GM20431 (cell line): ENCODE results near the gene LGALS7.

ENCODE experiments used
- in situ Hi-C: fragments of 300-500 bp; cut with MseI, MboI; formaldehyde crosslinking; loops from one replicate; pipeline ENCODE4 v1.15.0; 2020; ENCODE audit warnings: low sequenced_read_pairs; ENCODE audit not compliant: unreplicated experiment

The LGALS7 gene

DNA sequence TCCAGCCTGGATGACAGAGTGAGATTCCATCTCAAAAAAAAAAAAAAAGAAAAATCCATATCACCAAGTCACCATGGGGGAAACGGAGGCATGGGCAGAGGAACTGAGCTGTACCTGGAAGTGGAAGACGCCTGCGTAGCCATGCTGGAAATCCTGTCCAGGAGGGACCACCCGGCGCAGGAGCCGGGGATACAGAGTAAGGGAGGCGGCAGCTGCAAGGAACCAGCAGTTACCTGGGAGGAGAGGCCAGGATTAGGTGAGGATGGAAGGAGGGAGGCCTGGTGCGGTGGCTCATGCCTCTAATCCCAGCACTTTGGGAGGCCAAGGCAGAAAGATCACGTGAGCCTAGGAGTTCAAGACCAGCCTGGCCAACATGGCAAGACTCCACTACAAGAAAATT lies 31.0 kb downstream of the LGALS7 start:
- in situ Hi-C loops, result no loop called here

DNA sequence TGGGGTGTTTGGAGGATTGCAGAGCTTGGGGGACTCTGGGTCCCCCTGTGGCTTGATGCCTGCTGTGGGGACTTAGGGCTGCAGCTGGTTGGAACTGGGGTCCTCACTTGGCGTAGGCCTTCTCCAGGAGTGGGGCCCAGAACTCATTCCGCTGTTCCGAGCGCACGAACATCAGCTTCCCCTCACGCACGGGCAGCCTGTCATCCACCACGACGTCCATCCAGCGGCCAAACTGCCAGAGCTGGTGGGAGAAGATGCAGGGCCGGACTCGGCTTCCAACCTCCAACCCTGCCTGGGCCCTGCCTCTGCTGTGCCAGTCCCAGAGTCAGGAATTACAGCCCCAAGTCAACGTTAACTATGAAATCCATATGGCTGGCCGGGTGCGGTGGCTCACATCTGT lies 31.6 kb downstream of the LGALS7 start:
- in situ Hi-C loops, result no loop called here

- in situ Hi-C loops, result no loop called here
These were observed 32.4 kb downstream of the LGALS7 start for GRCh38 chr19:38740932-38741331.

- in situ Hi-C loops, result no loop called here
These were observed 33.1 kb downstream of the LGALS7 start for GRCh38 chr19:38740257-38740592.

GRCh38 chr19:38739440-38740256 lies 33.7 kb downstream of the LGALS7 start:
- in situ Hi-C loops, result no loop called here

DNA sequence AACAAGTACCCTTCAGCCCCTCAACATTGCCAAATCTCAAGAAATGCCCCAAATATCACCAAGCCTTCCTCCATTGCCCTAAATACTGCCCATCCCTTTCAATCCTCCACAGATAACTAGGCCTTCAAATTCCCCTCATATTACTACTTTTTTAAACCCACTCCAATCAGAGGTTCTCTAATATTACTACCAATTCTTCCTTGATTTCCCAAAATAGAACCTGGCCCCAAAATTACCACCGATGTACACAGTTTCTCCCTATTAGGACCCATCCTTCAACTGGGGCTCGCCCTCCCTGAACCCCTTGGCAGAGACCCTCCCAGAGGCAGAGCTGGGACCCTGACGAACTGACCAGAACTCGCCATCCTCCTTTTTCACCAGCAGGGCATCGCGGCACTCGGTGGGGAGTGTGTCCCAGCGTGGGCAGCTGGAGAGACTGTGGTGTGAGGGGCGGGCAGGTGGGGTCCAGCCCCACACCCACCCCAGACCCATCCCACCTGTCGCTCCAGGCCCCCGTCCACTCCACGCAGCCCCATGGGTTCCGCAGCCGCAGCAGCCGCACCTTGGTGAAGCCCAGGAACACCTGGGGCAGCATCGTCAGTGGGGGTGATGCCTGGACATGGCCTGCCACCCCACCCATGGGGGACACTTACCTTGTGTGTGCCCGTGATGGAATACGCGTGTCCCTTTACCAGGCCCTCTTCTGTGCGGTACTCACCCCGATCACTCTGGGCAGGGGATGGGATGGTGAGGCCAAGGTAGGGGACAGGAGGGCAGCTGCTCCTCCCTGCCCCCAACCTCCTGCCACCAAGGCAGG lies 35.2 kb downstream of the LGALS7 start:
- in situ Hi-C loops, result no loop called here

GRCh38 chr19:38737281-38737865 lies 35.9 kb downstream of the LGALS7 start:
- in situ Hi-C loops, result no loop called here

GRCh38 chr19:38736413-38737280 lies 36.7 kb downstream of the LGALS7 start:
- in situ Hi-C loops, result no loop called here

DNA sequence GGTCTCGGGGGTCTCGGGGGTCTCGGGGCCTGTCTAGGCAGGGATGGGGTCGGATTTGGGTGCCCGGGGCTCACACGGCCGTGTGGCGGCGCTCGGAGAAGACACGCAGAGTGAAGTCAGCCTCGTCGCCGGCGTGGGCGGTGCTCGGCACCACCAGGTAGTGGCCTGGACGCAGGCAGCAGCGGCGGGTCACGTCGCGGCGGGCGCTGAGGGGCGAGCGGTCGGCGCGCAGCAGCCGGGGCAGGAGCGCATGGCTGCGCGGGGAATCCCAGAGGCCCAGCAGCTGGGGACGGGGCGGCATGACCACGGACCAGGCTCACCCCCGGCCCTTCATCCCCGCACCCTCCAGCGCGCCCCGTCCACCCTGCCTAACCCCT lies 37.3 kb downstream of the LGALS7 start:
- in situ Hi-C loops, result no loop called here

DNA sequence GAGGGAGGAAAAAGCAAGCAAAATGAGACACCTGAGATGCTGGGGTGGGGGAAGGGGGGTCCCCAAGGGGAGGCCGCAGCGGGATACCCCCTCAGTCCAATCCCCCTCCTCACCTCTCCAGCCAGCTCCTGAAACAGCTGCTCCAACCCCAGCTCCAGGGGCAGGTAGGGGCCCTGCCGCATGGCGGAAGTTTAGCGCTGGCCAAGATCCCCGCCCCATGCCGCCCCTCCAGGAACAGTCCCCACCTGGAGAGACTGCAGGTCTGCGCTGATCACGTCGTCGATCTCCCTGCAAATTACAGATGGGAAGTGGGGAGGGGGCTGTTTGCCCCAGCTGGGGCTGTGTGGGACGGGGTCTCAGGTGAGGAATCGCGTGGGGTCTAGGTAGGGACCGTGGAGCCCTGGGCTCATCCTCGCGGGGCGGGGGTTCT lies 38.0 kb downstream of the LGALS7 start:
- in situ Hi-C loops, result no loop called here

DNA sequence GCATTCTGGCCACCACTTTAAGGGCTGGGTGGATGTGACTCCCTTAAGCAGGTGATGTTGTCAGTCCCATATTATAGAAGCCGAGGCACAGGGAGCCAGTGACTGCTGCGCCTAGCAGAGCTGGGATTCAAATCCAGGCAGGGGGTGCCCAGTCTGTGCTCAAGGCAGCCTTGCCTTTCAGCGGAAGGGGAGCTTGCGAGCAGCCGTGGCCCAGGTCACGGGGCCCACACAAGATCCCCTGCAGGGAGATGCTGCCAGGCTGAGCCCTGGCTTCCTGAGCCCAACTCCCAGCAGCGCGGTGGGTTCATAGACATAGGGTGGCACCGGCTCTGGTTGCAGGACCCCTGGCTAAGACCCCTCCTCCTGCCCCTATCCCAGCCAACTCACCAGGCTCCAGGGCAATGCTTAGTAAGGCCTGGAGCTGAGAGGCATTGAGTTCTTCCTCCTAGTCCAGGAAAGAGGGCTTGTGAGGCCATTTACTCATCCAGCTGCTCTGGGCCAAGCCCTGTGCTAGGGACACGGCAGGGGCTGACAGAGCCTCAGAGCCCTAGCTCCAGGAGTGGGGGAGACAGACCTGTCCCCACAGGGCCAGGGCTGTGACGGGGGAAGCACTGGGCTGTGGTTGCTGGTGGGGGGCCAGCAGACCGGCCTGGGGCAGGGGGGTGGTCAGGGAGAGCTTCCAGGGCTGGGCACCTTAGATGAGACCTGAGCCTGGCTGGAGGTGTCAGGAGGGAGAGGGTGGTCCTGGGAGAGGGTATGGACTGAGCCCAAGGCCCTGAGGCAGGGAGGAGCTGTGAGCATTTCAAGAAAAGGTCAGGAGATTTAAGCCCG lies 38.7 kb downstream of the LGALS7 start:
- in situ Hi-C loops, result no loop called here

GRCh38 chr19:38734176-38734425 lies 39.2 kb downstream of the LGALS7 start:
- in situ Hi-C loops, result no loop called here

DNA sequence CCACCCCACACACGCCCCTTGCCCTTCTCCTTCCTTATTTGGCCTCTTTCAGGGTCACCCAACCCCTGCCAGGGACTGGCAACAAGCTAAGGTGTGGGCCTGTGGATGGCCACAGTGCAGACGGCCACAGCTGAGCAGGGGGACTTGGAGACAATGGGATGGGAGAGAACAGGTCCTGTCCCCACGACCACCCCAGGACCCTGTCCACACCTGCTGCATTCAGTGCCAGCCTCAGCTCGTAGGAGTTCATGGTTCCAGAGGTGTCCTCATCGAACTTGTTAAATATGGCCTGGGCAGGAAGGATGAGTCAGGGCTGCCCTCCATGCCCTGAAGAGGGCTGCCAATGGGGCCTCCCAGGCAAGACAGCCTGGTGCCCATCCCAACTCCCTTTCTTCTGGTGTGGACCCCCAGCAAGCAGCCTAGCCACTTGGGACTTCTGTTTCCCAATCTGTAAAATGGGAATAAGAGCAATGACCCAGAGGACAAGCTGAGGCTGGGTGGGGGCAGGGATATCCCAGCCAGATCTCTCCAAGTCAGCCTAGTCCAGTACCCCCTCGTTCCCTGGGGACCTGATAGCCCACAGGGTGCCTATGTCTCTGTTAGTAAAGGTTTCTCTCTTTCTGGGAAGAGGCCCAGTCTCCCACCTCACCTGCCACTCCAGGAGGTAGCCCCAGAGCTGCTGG lies 39.7 kb downstream of the LGALS7 start:
- in situ Hi-C loops, result no loop called here

GRCh38 chr19:38733241-38733492 lies 40.1 kb downstream of the LGALS7 start:
- in situ Hi-C loops, result no loop called here

DNA sequence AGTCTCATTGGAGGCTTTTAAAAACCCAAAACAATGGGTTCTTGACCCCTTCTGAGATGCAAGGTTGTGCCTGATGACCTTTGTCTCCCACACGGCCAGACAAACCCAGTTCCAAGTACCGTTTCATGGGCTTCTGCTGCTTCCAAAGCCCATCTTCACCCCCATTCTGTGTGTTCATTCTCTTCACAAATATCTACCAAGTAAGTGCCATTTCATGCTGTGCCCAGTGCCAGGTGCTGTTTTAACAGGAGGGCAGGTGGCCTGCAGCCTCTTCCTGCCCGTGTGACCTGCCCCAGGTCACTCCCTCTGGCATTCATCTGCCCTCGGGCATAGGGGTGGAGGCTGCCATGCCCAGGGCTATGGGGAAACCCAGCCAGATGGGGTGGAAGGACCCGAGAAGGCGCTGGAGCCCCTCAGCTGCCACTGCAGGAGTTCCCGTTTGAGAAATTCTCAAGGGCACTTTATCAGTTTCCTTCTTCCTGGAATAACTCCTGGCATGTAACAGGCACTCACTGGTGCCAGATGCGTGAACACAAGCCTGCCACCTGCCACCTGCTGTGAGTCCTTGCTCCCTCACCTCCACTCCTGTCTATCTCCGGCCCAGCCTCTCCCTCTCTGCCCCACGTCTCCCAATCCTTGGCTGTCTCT lies 41.5 kb downstream of the LGALS7 start:
- in situ Hi-C loops, result no loop called here

DNA sequence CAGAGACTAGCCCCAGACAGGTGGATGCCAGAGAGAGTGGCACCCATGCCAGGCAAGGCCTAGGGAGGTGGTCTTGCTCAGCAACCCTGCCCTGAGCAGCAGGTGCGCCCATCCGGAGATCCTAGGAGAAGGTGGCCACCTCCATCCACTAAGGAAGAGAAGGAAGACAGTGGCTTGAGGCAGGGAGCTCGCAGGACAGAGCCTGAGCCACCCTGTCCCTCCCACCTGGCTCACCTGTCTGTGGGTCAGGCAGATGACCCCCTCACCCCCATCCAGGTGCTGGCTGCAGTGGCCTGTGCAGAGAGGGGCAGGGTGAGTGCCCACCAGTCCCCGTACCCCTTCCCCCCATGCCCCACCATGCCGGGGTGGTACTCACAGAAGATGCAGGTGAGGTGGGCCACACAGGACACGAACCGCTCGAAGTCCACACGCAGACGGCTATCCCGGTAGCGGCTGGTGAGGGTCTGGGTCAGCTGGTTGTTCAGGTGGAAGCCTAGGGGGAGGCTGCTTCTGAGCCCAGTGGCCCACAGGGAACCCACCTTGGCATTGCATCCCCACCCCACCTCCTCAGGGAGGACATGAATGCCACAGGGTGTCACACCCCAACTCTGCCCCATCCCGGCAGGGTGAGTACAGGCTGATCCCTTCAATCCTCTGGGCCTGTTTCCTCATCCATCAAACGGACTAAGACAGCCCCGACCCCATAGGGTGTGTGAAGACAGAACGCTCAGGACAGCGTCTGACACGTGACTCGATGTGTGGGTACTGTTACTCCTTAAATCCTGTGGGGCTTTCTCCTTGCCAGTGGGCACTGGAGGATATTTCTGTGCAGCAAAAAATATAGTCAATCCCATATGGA lies 42.4 kb downstream of the LGALS7 start:
- in situ Hi-C loops, result no loop called here

DNA sequence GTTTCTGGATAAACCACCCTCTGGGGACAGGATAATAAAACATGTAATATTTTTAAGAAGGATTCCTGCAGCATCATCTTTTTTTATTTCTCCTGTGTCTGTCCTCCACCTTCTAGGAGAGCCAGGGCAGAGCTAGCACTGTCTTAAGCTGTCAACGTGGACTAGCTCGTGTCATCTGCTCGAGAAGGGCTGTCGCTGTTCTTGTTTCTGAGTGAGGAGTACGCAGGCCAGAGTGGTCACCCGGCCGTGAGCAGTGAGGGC lies 42.9 kb downstream of the LGALS7 start:
- in situ Hi-C loops, result no loop called here
